Endometrium (tissue), 2 donors: ENCODE results near the gene ZNF329.

Source experiments
- FAIRE-seq: peaks from 2 replicates; lab custom pipeline; 2012; peaks lifted over from hg19 to GRCh38; lab: Jason Lieb, UNC
- donor health status: control.
- donor health status: control.

ZNF329 gene

DNA sequence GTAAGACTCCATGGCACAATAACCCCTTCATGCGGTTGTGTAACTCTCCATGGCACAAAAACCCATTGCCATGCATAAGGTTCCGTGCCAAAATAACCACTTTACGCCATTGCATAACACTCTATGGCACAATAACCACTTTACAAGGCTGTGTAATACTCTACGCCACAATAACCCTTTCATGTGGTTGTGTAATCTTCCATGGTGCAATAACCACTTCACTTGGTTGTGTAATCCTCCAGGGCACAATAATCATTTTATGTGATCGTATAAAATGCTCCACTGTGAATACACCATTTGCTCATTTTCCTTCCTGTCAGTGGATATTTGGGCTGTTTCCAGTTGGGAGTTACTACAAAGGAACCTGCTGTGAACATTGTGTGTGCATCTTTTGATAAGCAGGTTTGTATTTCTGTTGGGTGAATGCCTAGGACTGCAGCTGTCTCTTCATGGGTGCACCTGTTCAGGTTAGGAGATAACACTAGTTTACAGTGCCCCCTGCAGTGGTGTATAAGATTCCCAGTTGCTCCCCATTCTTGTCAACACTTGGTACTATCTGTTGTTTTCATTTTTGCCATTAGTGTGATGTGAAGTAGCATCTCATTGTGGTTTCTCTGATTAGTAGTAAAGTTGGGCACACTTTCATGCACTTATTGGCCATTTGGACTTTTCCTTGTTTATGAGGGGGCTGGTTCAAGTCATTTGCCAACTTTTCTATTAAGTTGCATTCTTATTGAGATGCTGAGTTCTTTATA lies 31.4 kb downstream of the ZNF329 start:
- FAIRE-seq: no peak

DNA sequence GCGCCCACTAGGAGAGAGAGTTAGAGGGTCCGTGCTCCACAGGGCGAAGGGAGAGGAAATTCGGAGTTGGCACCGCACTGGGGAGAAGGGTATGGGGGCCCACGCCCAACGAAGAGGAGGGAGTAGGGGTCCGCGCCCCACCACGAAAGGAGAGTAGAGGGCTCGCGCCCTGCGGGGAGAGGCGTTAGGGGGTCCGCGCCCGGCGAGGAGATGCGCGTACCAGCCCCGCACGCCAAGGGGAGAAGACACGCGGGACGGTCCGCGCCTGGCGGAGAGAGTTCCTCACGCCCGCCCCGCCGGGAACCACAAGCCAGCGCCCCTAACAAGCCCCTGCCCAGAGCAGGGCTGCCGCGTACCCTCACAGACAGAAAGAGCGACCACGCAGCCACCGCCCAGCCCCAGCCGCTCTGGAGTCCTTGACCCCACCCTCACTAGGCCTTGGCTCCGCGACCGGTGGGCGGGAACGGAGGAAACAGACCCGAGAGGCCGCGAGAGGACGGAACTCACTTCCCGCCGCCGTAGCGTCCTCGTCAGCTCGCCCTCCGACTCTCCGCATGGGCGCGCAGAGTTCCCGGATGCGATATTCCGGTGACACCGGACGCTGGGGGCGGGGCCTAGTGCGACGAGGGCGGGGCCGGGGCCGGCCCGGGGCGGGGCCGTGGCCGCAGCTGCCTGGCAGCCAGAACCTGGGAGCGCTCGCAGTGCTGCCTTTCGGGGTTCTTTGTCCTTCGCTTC lies 32.6 kb downstream of the ZNF329 start:
- FAIRE-seq: no peak

DNA sequence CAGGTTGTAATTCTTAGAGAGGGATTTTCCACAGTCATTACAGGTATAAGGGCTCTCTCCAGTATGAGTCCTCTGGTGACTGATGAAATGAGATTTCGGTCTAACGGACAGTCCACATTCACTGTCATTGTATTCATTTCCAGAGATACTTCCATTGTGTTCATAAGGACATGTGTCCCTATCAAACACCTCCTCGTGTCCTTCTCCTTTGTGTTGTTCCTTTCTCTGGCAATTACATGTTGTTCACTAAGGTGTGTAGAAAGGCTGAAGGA lies 42.1 kb downstream of the ZNF329 start:
- FAIRE-seq: no peak

DNA sequence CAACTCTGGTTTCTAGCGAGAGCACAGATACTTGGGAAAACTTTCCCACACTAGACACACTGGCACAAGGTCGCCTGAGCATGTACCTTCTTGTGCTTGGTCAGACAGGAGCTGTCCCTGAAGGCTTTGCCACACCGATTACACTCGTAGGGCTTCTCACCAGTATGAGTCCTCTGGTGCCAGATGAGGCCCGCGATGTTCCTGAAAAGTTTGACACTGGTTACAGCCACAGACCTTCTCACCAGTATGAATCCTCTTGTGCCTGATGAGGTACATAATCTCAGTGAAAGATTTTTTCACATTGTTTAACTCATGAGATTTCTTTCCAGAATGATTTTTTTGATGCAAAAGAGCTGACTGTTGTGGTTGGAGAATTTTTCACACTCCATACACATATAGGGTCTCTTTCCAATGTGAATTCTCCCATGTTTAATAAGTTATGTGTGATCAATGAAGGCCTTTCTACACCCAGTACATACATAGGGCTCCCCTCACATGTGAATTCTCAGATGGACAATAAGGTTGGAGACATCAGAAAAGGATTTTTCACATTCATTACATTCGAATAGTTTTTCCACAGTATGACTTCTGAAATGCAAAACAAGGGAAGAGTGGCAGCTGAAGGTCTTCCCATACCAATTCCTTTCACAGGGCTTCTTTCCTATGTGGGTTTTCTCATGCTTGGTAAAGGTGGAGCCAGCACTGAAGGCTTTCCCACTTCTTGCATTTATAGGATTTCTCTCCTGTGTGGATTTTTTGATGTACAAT lies 42.6 kb downstream of the ZNF329 start:
- FAIRE-seq: no peak

DNA sequence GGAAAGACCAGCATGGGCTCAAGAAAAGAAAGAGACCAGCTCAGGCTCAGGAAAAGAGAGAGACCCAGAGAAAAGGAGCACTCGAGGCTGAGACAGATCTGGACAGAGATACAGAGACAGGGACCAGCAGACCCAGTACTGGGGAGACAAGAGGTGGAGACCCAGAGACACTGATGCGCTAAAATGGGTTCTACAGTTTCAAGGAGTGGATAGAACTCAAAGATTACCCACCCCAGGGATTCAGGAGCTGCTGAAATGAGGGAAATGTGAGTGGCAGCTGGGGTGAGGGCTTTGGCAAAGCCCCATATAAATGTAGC lies 51.9 kb downstream of the ZNF329 start:
- no peak for FAIRE-seq

DNA sequence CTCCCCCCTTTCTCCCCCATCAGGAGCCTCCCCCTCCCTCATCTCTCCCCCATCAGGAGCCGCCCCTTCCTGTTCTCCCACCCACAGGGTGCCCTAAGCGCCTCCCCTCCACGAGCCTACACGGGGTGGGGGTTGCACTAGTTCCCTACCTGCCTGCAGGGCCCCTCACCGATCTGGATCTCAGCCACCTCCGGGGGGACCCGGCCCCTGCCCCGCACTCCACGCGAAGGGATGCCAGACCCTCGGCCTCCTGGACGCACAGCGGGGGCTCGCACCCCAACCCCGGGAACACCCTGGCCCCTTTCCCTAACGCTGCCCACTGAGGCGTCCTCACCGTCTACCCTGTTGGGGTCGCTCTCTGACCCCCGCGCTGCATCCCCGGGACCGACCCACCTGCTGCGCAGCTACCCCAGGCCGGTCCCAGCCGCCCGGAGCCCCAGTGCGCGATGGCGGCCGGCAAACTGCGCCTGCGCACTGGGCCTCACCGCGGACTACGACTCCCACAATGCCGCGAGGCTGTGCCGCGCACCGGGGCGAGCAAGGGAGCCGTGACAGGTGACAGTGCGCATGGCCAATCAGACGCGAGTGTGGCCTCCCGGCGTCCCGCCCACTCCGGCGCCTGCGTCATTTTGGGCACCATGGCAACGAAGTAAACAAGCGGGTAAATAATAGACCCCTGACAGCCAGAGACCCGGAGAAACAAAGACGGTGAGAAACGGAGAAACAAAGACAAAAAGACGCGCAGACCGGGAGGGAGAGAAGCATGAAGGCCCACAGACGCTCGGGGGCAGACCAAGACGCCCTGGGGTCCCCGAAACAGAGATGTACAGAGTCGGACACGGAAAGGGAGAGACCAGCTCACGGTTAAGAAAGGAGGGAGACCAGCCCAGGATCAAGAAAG lies 52.6 kb downstream of the ZNF329 start, which contains the start of gene ZSCAN18:
Gene ZSCAN18 (minus strand): TSS at position 451 of the 901 bp plus-strand sequence. CDS start 7,964 bp downstream, outside the sequence.
- peak; percentile 79 for FAIRE-seq

DNA sequence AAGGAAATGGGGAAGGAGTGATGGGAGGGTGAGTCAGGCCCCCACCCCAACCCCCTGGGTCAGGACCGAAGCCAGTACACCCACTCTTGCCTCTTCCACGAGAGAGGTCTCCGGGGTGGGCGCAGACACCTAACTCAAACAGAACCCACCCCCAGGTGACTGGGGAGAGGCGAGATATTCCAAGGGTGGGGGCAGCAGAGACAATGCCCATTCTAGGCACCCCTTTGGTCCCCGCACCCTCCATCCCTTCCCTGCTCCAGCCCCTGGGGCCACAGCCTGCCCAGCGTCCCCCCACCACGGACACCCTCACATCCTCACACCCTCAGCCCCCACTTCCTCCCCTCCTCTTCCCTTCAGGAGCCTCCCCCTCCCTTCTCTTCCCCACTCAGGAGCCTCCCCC lies 53.2 kb downstream of the ZNF329 start:
- FAIRE-seq: no peak

DNA sequence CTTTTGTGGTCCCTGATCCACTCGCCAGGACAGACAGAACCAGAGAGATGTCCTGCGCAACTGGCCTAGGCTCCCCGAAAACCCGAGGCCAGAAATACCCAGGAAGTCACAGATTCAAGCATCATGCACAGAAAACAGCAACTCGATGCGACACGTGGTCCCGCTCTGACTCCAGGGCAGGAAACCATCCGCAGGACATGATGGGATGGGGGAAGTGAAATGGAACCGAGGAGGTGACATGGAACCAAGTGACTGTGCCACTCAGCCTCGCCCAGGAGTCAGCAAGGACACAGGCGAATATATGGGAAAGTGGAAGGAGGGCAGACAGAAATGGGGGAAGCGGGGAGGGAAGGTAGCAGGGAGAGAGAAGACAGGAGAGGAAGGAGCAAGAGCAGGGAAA lies 53.7 kb downstream of the ZNF329 start:
- FAIRE-seq: no peak

DNA sequence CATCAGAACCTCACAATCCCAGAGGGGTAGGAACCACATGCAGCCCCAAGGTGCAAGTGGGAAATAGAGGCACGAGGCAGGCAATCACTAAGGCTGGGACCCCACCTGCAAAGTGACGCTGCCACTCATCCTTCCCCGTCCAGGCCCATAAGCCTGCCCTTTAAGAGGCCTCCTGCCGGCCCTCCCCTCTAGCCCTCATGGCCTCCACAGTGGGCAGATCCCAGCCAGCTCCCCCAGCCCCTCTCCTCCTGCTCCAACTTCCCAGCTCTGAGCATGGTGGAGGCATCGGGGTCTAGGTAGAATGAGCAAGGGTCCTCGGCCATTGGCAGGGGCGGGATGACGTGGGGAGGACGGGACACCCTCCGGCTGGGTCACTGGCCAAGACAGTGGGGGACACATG lies 55.3 kb downstream of the ZNF329 start:
- FAIRE-seq: no peak

DNA sequence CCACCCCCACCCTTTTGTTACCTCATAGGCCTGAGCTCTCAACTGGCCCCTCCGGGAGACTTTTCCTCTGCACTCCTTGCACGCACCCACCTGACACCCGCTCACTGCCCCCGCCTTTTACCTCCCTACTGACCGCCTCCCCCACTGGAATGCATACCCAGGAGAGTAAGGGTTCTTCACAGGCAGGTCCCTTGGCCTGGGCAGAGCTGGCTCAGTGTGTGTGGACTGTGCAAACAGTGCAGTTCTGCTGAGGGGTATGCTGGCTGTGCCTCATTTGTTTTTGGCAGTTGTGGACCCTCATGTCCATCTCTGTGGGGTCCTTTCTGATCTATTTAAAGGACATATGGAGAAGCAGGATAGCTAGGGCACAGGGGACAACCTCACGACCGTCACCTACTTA lies 57.5 kb downstream of the ZNF329 start:
- FAIRE-seq: no peak

DNA sequence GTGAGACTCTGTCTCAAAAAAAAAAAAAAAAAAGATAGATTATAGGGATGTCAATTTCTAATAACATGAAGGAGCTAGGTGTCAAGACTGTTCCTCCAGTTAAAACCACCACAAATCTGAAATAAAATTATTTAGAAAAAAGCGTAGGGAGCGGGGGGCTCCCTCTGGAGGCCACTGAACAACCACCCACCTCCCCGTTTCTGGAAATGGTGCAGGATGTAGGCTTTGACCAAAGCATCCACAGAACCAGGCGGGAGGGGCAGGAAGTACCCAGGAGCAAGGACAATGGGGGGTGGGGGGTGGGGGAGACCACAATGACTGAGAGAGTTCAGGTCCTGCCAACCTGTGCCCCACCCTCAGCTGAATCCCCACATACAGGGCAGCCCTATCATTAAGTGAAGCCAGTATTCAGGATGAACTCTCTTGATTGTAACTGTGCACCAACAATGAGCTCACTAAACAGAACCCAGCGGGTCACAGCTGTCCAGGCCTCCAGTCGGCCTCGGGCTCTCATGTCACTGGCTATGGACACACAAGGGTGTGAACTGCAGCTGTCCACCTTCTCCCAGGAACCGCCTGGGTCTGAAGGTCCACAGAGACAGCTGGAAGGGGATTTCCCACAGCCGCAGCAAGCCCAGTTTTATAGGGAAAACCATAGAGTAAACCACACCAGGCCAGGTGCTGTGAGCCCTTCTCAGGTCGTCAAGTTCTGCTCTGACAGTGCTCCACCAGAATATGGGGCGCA lies 59.2 kb downstream of the ZNF329 start:
- FAIRE-seq: no peak

DNA sequence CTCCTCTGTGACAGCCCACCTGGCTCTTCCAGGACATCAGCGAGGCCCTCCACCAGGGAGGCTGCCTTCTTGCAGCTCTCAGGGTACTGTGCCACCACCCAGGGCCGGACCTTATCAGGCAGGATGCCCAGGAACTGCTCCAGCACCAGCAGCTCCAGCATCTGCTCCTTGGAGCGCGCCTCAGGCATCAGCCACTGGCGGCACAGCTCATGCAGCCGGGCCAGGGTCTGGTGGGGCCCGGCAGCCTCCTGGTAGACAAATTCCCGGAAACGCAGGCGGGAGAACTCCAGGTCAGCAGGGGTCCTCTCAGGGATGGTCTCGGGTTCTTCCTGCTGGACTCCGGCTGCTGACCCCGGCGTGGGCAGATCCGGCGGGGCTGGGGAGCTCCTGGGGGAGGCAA lies 60.7 kb downstream of the ZNF329 start:
- no peak for FAIRE-seq

DNA sequence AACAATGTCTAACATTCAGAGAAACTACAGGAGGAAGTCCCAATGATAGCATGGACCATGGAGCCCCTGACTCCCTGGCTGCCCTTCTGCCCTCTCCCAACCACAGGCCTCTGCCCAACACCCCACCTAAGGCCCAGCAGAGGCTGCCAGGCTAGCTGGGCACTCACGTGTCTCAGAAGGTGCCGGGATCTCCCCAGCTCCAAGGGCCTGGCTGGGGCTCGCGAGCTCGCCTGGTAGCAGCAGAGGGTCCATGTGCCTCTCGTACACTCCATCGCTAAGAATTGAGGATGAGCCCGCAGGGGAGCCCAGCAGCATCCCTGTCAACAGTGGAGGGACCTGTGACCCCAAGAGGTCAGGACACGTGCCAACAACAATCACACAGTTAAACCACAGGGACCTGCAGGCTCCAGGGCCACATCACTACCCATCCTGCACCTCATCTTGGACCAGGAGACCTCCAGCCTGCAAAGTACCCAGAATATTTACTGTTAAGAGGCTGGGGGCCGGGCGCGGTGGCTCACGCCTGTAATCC lies 62.0 kb downstream of the ZNF329 start:
- FAIRE-seq: no peak

DNA sequence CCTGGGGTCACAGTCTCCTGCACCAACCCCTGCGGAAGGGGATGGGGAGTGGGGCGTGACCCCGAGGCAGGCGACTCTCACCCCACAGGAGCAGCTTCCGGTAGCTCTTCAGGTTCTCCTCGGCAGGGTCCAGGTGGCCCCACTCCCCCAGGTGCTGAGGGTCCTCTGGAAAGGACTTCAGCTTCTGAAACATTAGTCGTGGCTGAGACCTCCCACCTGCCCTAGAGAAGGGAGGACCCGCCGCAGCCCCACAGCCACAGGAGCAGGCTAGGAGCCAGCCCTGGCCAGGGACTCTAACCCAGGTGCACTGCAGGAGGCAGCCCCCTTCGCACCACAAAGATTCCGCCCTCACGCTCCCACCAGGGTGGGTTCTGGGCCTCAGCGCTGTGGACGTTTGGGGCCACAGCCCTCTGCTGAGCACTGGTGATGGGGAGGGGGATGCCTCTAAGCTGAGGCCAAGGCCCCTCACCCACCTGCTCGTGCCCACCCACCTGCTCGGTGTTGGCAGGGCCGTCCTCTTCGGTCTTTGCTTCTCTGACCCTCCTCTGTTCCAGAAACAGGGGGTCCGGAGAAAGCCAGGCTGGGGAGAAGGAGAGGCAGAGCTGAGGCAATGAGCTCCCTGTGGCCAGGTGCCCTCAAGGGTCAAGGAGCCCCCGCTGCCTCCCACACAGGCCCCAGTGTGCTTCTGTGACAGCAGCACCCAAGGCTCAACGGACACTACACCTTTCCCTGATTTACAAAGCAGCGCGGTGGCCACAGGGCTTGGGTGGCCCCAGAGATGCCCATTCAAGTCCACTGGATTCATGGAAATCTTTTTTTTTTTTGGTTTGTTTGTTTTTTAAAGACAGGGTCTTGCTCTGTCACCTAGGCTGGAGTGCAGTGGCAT lies 63.5 kb downstream of the ZNF329 start:
- no peak for FAIRE-seq

DNA sequence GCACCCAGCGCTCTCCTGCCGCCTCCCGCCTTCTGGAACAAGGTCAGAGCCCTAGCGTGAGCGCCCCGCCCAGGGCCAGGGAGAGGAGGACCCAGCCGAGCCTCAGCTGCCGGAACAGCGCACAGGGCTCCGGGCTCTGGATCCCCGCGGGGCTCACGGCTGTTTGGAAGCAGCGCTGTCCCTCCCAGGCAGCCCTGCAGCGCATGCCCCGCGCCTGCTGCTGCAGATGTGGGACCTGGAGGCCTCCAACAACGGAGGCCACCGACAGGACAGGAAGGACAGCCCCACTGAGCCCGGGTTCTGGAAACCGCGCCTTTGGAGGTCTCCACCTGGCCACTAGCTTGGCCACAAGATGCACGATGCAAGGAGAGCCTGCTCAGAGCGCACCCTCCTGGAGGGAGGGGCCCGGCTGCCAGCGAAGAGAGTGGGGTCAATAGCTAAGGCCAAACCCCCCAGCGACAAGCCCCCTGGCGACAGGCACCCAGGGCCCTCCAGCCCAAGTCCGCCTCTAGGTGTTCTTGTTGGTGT lies 65.2 kb downstream of the ZNF329 start:
- no peak for FAIRE-seq

DNA sequence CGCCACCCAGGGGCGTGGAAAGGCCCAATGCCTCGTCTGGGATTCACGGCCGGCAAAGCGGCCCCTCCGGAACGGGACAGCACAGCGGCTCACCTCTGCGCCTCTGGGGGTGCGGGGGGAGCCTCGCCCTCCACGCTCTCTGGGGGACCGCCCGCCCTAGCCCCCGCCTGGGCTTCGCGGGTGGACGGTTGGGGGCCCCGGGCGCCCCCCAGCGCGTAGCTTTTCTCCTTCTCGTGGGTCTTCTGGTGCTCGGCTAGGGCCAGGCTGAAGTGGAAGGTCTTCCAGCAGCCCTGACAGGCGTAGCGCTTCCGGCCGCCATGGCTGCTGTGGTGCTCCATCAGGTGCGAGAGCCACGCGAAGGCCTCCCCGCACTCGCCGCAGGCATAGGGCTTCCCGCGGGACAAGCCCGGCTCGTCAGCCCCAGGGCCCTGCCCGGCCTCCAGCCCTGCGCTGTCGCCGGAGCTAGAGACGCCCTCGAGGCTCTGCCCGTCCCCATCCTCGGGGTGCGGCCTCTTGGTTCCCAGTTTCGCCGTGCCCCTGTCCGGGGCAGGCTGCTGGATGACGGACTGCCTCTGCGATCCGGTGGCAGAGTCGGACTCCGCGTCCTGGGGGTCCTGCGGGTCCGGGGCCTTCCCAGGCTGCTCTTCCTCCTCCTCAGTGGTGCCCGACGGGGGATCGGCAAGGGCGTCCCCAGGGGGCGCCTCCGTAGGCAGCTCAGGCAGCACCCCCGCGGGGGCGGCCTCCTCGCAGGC lies 65.8 kb downstream of the ZNF329 start:
- no peak for FAIRE-seq

DNA sequence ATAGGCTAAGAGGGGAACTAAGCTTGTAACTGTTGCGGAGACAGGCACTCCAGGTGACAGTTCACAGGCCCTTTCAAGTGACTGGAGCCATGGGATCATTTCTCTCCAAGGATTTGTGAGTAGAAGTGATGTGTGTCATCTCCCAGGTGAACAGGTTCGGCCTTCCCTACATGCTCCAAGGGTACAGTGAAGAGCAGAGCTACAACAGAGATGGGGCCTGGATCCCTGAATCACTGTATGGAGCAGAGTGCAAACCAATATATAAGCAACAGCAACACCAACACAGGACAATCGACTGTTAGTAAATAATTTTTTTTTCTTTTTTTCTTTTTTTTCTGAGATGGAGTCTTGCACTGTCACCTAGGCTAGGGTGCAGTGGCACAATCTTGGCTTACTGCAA lies 67.6 kb downstream of the ZNF329 start:
- no peak for FAIRE-seq

DNA sequence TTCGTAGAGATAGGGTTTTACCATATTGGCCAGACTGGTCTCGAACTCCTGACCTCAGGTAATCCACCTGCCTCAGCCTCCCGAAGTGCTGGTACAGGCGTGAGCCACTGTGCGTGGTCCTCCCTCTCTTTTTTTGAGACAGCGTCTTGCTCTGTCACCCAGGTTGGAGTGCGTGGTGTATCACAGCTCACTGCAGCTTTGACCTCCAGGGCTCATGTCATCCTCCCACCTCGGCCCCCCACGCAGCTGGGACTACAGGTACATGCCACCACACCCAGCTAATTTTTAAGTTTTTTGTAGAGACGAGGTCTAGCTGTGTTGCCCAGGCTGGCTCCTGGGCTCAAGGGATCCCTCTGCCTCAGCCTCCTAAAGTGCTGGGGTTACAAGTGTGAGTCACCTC lies 70.8 kb downstream of the ZNF329 start:
- no peak for FAIRE-seq
